Bronchial epithelial cell (primary cell): ENCODE results near the gene PADI2. TPM values are rescaled to one million over a fixed set of nuclear protein-coding genes. Genes with fewer than 3 reads are reported as not detected.

Experiments used
- DNase-seq: peaks from one replicate; pipeline ENCODE4 v3.0.0-alpha.2; 2010; ENCODE audit warnings: low read depth
- FAIRE-seq: peaks from 2 replicates; lab custom pipeline; 2011; peaks lifted over from hg19 to GRCh38; lab: Jason Lieb, UNC
- H3K27me3 ChIP-seq: 2 replicates; pipeline ENCODE4 v1.5.1; 2011; ENCODE audit warnings: low read length; ENCODE audit not compliant: control insufficient read depth, insufficient read depth
- H3K36me3 ChIP-seq: 2 replicates; pipeline ENCODE4 v1.5.1; 2011; ENCODE audit warnings: low read length; ENCODE audit not compliant: control insufficient read depth, insufficient read depth
- H3K4me3 ChIP-seq: 2 replicates; pipeline ENCODE4 v1.5.1; 2011; ENCODE audit warnings: mild to moderate bottlenecking, low read depth, low read length, control low read depth
- CTCF ChIP-seq: IDR thresholded peaks from 2 replicates; pipeline ENCODE4 v1.5.1; 2011; ENCODE audit warnings: mild to moderate bottlenecking, moderate library complexity, low read length, control low read depth, inconsistent platforms; ENCODE audit not compliant: insufficient read depth, severe bottlenecking
- total RNA-seq: library from RNA; depleted of rRNA; stranded (reverse); fragments of >200 nt; gene quantifications from 2 replicates; pipeline ENCODE4 v1.2.1, GENCODE V29; 2014

The PADI2 gene
- total RNA-seq, 1 donor from 2014 or later = 1.3 TPM

- H3K4me3 ChIP-seq = no peak overlapping the region
- H3K27me3 ChIP-seq = peaks cover 16% of the 10 kb centered on the region
- DNase-seq (no peak), FAIRE-seq (no peak)
- no peak for TF ChIP-seq CTCF
- no peaks in the 10 kb centered on the region for H3K36me3 ChIP-seq
Measured at GRCh38 chr1:17121881-17122280, 2.6 kb upstream of the PADI2 start.

- DNase-seq (no peak), FAIRE-seq (peak; percentile 13)
- H3K4me3 ChIP-seq = no peak overlapping the region
- H3K27me3 ChIP-seq = peaks cover 17% of the 10 kb centered on the region
- no peaks in the 10 kb centered on the region for H3K36me3 ChIP-seq
- TF ChIP-seq CTCF = no peak
Measured at GRCh38 chr1:17120962-17121837, 1.9 kb upstream of the PADI2 start.

DNA sequence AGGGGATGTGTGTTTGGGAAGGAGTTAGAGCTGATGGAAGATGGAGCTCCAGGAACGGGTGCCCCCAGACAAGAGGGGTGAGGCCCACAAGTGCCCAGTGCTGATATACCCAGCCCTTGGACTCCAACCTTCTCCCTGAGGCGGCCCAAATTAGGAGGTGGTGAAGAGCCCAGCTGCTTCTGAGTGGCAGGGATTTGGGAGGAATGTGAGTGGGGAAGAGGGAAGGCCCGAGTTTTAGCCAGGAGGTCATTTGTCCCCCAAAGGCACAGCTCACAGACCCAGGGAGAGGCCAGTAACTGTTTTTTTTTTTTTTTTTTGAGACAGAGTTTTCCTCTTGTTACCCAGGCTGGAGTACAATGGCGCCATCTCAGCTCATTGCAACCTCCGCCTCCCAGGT is 1.2 kb upstream of the PADI2 start:
- FAIRE-seq (no peak), DNase-seq (no peak)
- no peak for TF ChIP-seq CTCF
- H3K4me3 ChIP-seq = no peak overlapping the region
- no peaks in the 10 kb centered on the region for H3K36me3 ChIP-seq
- H3K27me3 ChIP-seq = peaks cover 17% of the 10 kb centered on the region

- DNase-seq (no peak), FAIRE-seq (no peak)
- H3K27me3 ChIP-seq = peaks cover 17% of the 10 kb centered on the region
- no peak for TF ChIP-seq CTCF
- no peak overlapping the region for H3K4me3 ChIP-seq
- H3K36me3 ChIP-seq = no peaks in the 10 kb centered on the region
Measured at GRCh38 chr1:17119773-17120480, 676 bp upstream of the PADI2 start.

GRCh38 chr1:17118706-17119075 is 560 bp downstream of the PADI2 start:
- peaks cover 17% of the 10 kb centered on the region for H3K27me3 ChIP-seq
- FAIRE-seq = no peak

More at GRCh38 chr1:17118706-17119075, 560 bp downstream of the PADI2 start:
- DNase-seq = no peak
- no peaks in the 10 kb centered on the region for H3K36me3 ChIP-seq
- TF ChIP-seq CTCF = no peak
- peak overlapping the region; percentile 27 for H3K4me3 ChIP-seq
